Keratinocyte (primary cell): ENCODE data around the gene FREM3. TPM values are rescaled to one million over a fixed set of nuclear protein-coding genes. Genes with fewer than 3 reads are reported as not detected.

Source experiments
- DNase-seq: peaks from one replicate; pipeline ENCODE4 v3.0.0-alpha.2; 2011; ENCODE audit warnings: low read depth, missing footprints, low spot score
- FAIRE-seq: peaks from 2 replicates; lab custom pipeline; 2011; peaks lifted over from hg19 to GRCh38; lab: Jason Lieb, UNC
- H2AFZ ChIP-seq: 2 replicates; pipeline ENCODE4 v1.6.0; 2012; ENCODE audit warnings: low read length, control low read depth, inconsistent platforms; ENCODE audit not compliant: control insufficient read depth
- H3K27ac ChIP-seq: 2 replicates; pipeline ENCODE4 v1.5.1; 2011; ENCODE audit warnings: low read length; ENCODE audit not compliant: control insufficient read depth, insufficient read depth
- H3K27me3 ChIP-seq: 3 replicates; pipeline ENCODE4 v1.6.0; 2011; ENCODE audit warnings: low read length; ENCODE audit not compliant: control insufficient read depth, insufficient read depth; ENCODE audit errors: extremely low read depth
- H3K36me3 ChIP-seq, 2 experiments: 2 replicates in 1 of 2; 3 replicates in 1 of 2; pipeline ENCODE4 v1.5.1; 2011; ENCODE audit warnings: low read length in 2 of 2, mild to moderate bottlenecking in 1 of 2; ENCODE audit not compliant: control insufficient read depth in 2 of 2, insufficient read depth in 2 of 2; ENCODE audit errors: extremely low read depth in 1 of 2
- H3K4me1 ChIP-seq: 3 replicates; pipeline ENCODE4 v1.5.1; 2011; ENCODE audit warnings: low read length; ENCODE audit not compliant: control insufficient read depth, insufficient read depth; ENCODE audit errors: extremely low read depth
- H3K4me2 ChIP-seq: 3 replicates; pipeline ENCODE4 v1.6.0; 2011; ENCODE audit warnings: low read depth, low read length; ENCODE audit not compliant: control insufficient read depth, insufficient read depth; ENCODE audit errors: extremely low read depth
- H3K4me3 ChIP-seq, 3 experiments: fragments of 200-600 bp in 1 of 3; sonication (generic) in 1 of 3; 2 replicates in 2 of 3; 3 replicates in 1 of 3; pipeline ENCODE4 v1.5.1; 2011 to 2016; ENCODE audit warnings: low read length in 3 of 3, mild to moderate bottlenecking in 3 of 3, control low read depth in 2 of 3, inconsistent platforms in 1 of 3, low read depth in 1 of 3, mixed read lengths in 1 of 3, mixed run types in 1 of 3, moderate library complexity in 1 of 3; ENCODE audit not compliant: control insufficient read depth in 2 of 3, insufficient read depth in 2 of 3; ENCODE audit errors: extremely low read depth in 1 of 3
- H3K79me2 ChIP-seq: 2 replicates; pipeline ENCODE4 v1.6.0; 2012; ENCODE audit warnings: low read length; ENCODE audit not compliant: control insufficient read depth, insufficient read depth
- H3K9ac ChIP-seq: 3 replicates; pipeline ENCODE4 v1.6.0; 2011; ENCODE audit warnings: low read length; ENCODE audit not compliant: control insufficient read depth, insufficient read depth; ENCODE audit errors: extremely low read depth
- H3K9me1 ChIP-seq: 3 replicates; pipeline ENCODE4 v1.6.0; 2011; ENCODE audit warnings: low read length; ENCODE audit not compliant: control insufficient read depth, insufficient read depth; ENCODE audit errors: extremely low read depth
- H3K9me3 ChIP-seq: 2 replicates; pipeline ENCODE4 v1.5.1; 2012; ENCODE audit warnings: low read depth, low read length; ENCODE audit not compliant: control insufficient read depth
- H4K20me1 ChIP-seq: 3 replicates; pipeline ENCODE4 v1.6.0; 2011; ENCODE audit warnings: low read length; ENCODE audit not compliant: control insufficient read depth, insufficient read depth; ENCODE audit errors: extremely low read depth
- EZH2 ChIP-seq: IDR thresholded peaks from one replicate; pipeline ENCODE4 v1.6.1; 2012; ENCODE audit warnings: inconsistent platforms, mild to moderate bottlenecking, low read length, moderate library complexity
- dilution Hi-C: fragments of 300-500 bp; cut with MboI; formaldehyde crosslinking; loops from one replicate; pipeline ENCODE4 v1.7.0; 2020; ENCODE audit warnings: low sequenced_read_pairs; ENCODE audit not compliant: extremely low pct_ligation_motif_present
- polyA plus RNA-seq, 5 experiments: library from polyadenylated mRNA; depleted of rRNA in 3 of 5; stranded (reverse) in 3 of 5; stranded (forward) in 1 of 5; unstranded in 1 of 5; fragments of >200 nt; gene quantifications; 1 replicate in 1 of 5; 2 replicates in 3 of 5; 3 replicates in 1 of 5; pipeline versions ENCODE4 v1.2.1 to v1.2.3, GENCODE V29; 2011 to 2012; ENCODE audit warnings: missing spikeins in 2 of 5, low read depth in 1 of 5, low replicate concordance in 1 of 5
- TF ChIP-seq, protein P1 (sequence below), 3 experiments: IDR thresholded peaks in 1 of 3; conservative IDR thresholded peaks in 1 of 3; optimal IDR thresholded peaks in 1 of 3; 2 replicates in 2 of 3; 3 replicates in 1 of 3; pipeline versions ENCODE3 to v1.5.1; 2011; ENCODE audit warnings: low read length in 3 of 3, mild to moderate bottlenecking in 3 of 3, moderate library complexity in 2 of 3, control low read depth in 1 of 3, inconsistent platforms in 1 of 3; ENCODE audit not compliant: insufficient read depth in 2 of 3; ENCODE audit errors: extremely low read depth in 1 of 3

Gene FREM3
- polyA plus RNA-seq, 1 donor (not counting 4 experiments of a cell fraction or from before 2014, with no cell fraction given) = not detected

DNA sequence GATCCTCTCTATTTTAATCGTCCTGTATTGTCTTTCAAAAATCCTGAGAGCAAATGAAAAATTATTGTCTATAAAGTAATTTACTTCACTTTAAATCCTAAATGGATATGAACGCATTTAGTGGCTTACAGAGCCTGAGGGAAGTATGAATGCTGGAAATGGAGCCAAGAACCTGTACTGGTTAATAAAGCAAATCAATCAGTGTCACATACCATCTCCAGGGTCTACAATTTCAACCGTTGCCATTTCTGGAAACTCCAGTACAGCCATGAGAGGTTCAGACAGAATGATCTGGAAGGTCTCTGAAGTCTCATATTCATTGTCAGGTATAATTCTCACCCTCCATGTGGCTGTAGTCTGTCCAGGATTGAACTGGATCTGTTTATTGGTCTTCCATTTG lies 76.6 kb downstream of the FREM3 start:
- H3K4me3 ChIP-seq = no peak overlapping the region
- H3K4me1 ChIP-seq = no peaks in the 10 kb centered on the region
- no peak overlapping the region for H2AFZ ChIP-seq
- no peaks in the 10 kb centered on the region for H4K20me1 ChIP-seq
- FAIRE-seq (no peak), DNase-seq (no peak)
- H3K36me3 ChIP-seq = no peaks in the 10 kb centered on the region
- no peak overlapping the region for H3K4me2 ChIP-seq
- H3K9ac ChIP-seq = no peak overlapping the region
- TF ChIP-seq EZH2 = no peak
- H3K27ac ChIP-seq = no peak overlapping the region
- dilution Hi-C loops = no loop called here
- no peaks in the 10 kb centered on the region for H3K27me3 ChIP-seq
- H3K79me2 ChIP-seq = no peaks in the 10 kb centered on the region
- H3K9me3 ChIP-seq = no peaks in the 10 kb centered on the region
- no peaks in the 10 kb centered on the region for H3K9me1 ChIP-seq

DNA sequence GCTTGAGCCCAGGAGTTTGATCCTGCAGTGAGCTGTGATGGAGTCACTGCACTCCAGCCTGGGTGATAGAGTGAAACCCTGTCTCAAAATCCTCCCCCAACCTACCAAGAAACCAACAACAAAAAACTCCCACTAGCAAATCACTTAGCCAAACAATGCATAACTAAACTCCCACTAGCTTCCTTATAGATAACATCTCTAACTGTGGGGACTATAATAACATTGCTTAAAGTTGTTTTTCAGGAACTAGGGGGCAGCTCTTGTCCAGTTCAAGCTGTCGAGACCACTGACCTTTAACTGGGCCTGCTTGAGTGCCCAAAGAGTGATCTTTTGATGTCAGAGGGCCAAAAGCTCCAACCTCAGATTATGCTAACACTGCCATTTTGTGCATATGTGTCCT lies 81.7 kb downstream of the FREM3 start:
- TF ChIP-seq EZH2 = no peak
- TF ChIP-seq, protein P1, sequence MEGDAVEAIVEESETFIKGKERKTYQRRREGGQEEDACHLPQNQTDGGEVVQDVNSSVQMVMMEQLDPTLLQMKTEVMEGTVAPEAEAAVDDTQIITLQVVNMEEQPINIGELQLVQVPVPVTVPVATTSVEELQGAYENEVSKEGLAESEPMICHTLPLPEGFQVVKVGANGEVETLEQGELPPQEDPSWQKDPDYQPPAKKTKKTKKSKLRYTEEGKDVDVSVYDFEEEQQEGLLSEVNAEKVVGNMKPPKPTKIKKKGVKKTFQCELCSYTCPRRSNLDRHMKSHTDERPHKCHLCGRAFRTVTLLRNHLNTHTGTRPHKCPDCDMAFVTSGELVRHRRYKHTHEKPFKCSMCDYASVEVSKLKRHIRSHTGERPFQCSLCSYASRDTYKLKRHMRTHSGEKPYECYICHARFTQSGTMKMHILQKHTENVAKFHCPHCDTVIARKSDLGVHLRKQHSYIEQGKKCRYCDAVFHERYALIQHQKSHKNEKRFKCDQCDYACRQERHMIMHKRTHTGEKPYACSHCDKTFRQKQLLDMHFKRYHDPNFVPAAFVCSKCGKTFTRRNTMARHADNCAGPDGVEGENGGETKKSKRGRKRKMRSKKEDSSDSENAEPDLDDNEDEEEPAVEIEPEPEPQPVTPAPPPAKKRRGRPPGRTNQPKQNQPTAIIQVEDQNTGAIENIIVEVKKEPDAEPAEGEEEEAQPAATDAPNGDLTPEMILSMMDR (optimal IDR thresholded peaks at IDR 0.05 in 1 of 3, IDR thresholded peaks at IDR 0.05 in 1 of 3, conservative IDR thresholded peaks at IDR 0.05 in 1 of 3; ENCODE audit: extremely low read depth in 1 of 3, insufficient read depth in 2 of 3, low read length in 3 of 3) = no peak
- no peak overlapping the region for H3K4me2 ChIP-seq

More for the DNA sequence above, 81.7 kb downstream of the FREM3 start:
- Histone ChIP-seq H3K4me1 (no peaks in the 10 kb centered on the region), H3K9ac (no peak overlapping the region), H3K79me2 (no peaks in the 10 kb centered on the region), H3K9me3 (no peaks in the 10 kb centered on the region), H3K27ac (no peak overlapping the region), H4K20me1 (no peaks in the 10 kb centered on the region), H3K4me3 (no peak overlapping the region), H3K36me3 (no peaks in the 10 kb centered on the region), H3K9me1 (no peaks in the 10 kb centered on the region), H2AFZ (no peak overlapping the region), H3K27me3 (peaks cover 5% of the 10 kb centered on the region)
- dilution Hi-C loops = no loop called here
- FAIRE-seq (no peak), DNase-seq (no peak)
